ENCODE results near the gene KLHL35.

KLHL35 gene

DNA sequence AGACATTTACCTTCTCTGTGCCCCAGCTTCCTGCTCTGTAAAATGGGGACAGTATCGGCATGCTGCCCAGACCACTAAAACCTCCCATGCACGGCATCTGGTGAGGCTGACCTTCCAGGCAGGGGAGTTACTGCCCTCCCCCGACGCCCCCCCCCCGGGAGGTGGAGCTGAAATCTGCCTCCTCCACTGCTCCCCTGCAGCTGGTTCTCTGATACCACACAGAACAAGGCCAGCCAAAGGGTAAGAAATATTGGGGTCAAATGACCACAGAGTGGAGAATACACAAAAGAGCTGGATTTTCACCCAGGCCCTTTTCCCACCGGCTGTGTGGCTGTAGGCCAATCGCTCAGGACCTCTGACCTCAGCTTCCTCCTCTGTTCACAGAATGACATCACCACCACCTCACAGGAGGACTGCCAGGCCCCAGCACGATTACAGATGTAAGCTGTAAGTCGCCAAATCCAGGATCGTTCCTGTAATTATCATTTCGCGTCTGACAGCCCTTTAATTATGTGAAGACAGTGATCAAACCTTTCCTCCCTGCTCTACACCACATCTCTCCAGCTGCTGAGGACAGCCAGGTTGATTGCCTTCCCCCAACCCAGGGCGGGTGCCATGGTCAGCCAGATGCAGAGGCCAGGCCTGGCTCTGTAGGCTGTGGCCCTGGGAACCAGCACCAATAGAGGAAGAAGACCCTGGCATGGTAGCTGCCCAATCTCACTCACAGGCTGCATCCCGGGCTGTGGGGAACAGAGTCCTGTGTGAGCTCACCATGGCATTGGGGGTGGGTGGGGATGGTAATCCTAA lies 35.7 kb upstream of the KLHL35 start:
- no peak for DNase-seq (ENCODE audit: low read depth)

DNA sequence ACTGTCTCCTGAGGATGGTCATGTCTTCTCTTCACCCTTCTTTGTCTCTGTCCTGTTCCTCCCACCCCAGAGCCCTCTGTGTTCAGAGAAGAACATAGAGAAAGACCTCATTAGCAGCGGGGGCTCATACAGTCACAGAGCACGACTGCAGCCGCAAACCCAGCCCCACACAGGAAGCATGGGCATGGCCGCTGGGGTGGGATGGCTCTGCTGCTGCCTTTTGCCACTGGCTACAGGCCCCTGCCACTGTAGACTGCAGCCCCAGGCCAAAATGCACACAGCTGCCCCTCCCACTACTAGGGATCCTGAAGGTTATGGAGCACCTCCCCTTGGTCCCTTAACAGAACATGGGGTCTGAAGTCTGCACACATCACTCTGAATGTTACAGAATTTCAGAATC lies 34.9 kb upstream of the KLHL35 start:
- no peak for DNase-seq (ENCODE audit: low read depth)

DNA sequence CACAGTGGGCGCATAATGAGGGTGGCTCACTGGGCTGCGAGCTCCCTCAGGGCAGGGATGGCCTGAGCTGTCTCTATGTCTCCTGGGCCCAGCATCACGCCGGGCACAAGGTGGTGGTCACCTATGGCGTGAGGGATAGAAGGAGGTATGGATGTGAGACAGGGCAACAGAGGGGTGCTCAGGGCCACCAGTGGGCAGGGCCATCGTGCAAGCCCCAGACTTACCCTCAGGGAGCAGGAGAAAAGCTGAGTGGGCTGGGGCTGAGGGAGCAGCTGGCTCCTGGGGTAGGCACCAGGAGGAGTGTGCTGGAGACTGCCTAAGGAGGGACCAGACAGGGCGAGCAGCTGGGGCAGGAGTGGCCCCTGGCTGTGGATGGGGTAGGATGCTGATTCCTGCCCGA lies 34.3 kb upstream of the KLHL35 start:
- no peak for DNase-seq (ENCODE audit: low read depth)

DNA sequence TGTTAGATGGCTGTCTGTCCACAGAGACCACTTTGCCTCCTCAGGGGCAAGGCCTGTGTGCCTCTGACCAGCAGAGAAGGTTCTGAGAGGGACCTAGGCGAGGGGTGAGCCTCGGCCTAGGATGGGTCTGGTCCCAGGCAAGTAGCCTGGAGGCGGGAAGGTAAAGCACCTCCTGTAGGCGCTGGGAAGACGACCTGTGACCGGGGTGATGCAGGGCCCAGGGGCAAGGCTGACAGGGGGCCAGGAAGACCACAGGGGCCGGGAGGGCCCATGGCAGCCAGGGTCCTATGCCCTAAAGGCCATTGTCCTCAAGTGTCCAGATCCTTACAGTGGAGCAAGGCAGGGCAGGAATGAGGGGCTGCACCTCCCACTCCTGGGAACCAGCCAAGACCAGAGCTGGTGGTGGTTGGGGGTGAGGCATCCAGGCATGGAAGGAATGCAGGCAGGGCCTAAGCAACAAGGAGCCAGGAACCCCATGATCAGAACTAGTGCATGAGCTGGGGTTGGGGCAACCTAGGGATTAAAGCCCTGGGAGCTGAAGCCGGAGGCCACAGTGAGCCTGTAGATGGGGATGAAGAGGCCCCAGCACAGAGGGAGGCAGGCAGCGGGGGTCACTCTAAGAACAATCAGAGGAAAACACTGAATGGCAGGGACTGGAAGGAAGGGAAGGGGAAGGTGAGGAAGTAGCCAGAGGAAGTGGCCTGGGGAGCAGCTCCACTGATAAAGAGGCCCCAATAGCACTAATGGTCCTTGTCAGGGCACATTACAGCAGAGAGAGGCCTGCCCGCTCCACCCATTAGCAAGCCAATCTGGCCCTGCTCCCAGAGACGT lies 32.9 kb upstream of the KLHL35 start:
- no peak for DNase-seq (ENCODE audit: low read depth)

DNA sequence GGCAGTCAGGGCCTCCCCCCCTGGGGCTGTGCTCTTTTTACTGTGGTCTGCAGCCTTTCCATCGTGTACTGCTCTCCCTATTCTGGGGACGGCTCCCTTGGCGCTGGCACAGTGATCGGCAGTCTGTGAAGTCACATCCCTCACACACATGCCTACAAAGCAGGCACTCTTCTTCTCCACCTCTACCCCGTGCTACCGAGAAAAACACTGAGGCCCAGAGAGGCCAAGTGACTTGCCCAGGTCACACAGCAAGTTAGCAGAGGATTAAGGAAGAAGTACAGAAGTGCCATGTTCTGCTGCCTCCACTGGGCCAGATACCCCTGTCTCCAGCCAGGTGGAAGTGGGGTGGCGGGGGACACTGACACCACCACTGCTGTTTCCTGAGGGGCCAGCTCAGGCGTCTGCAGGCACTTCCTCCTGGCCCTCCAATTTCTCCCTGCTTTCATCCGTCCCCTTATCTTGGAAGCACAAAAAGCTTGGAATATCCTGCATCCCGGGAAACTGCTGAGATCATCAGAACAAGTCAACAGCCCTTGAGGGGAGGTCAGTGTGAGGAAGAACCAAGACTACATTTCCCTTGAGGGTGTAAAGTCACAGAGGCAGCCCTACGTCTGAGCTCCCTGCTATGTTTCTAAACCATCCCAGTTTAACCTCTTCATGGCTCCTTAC lies 30.2 kb upstream of the KLHL35 start:
- DNase-seq (ENCODE audit: low read depth): no peak

DNA sequence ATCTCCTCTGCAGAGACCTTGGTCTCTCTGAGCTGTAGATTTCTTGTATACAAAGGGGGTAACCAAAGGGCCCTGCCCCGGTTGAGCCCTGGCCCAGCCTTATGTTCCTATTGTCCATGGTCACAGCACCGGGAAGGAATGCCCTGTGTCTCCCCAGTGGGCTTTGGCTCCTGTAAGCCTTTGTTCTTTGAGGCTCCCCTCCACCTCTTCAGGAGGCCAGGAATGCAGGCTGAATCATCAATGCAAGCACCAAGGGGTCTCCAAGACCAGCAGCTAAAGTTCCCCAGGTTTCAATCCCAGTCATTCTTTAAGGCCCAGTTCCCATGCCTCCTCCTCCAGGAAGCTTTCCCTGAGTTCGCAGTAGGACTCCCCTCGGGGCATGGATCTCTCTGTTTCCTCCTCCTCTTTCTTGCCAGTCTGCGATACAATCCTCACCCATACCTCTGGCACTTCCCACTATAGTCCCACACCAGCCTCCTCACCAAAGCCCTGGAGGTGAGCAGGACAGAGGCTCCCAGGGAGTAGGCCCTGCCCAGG lies 29.2 kb upstream of the KLHL35 start:
- no peak for DNase-seq (ENCODE audit: low read depth)

DNA sequence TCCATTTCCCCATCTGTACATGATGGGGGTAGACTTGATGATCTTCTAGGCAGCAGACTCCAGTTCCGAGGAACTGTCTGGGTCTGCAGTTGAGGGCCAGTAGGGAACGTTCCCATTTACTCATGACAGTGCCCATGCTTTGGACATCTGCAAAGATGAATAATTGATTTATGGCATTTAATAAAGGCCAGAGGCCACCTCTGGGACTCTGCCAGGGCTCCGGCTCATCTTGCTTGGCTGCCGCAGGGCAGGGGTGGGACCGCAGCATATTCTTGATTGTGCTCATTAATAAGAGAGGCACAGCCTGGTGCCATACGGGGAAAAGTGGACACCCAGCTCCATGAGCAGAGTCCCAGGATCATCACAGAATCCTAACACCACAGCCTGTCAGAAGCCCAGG lies 28.1 kb upstream of the KLHL35 start:
- no peak for DNase-seq (ENCODE audit: low read depth)

DNA sequence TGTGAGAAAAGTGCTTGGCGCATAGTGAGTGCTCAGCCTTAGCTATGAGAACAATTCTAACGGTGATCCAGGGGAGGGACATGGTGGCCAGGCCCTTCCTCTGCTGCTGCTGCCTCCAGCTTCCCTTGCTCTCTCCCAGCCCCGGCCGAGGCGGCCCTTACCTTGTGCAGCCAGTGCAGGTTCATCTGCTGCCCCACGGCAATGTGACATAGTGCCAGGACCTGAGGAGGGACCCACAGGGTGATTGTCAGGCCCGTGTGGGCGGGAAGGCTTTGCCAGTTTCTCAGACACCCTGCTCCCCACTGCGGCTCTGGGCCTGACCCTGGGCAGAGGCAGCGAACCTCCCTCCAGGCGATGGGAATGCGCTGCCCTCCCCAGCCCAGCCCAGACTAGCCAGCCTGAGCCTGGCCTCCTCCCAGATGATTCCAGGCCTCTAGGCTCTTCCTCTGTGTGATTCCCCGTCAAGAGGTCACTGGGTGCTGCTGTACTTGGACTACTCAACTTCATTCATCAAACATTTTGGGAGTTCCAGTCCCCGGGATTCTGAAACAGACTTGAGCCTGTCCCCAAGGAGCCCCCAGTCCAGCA lies 23.7 kb upstream of the KLHL35 start:
- DNase-seq (ENCODE audit: low read depth): no peak

DNA sequence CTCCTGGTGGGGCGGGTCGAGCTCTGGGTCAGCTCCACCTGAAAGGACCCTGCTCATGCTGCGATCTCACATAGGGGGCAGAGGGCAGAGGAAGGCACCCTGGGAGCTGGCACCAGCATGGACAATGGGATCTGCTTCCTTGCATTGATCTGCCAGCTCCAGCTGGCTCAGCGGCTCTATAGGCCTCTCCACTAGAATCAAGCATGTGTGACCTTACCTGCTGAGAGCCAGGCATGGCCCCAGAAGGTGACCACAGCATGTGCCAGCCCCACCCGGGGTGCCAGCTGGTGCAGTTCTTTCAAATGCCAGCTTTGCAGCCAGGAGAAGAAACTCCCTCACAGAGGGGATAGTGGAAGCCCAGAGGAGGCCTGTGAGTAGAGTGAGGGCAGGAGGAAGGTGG lies 22.0 kb upstream of the KLHL35 start:
- no peak for DNase-seq (ENCODE audit: low read depth)

DNA sequence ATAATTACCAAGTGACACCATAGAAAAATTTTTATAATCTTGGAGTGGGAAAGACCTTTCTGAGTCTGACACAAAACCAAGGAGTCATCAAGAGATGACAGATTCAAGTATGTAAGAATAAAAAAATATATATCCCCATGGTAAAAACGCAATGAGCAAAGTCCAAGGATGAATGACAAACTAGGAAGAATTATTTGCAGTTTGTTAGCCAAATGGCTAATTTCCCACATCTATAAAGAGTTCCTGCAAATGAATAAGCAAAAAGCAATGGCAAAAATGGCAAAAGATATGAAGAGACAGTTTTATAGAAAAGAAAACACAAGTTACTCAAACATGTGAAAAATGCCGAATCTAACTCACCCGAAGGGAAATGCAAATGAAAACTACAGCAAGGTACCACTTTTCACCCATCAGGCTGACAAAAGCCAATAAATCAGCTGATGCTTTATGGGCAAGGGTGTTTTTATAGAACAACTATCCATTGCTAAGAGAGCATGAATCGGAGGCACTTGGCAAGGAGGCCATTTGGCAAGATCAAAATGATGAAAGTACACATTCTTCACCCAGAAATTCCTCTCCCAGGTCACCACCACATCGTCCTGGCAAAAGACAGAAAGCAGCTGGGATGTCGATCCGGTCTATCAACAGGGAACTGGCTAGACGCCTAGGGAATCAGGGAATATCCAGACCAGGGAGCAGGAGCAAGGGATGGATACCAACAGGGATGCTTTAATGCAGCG lies 21.1 kb upstream of the KLHL35 start:
- no peak for DNase-seq (ENCODE audit: low read depth)

DNA sequence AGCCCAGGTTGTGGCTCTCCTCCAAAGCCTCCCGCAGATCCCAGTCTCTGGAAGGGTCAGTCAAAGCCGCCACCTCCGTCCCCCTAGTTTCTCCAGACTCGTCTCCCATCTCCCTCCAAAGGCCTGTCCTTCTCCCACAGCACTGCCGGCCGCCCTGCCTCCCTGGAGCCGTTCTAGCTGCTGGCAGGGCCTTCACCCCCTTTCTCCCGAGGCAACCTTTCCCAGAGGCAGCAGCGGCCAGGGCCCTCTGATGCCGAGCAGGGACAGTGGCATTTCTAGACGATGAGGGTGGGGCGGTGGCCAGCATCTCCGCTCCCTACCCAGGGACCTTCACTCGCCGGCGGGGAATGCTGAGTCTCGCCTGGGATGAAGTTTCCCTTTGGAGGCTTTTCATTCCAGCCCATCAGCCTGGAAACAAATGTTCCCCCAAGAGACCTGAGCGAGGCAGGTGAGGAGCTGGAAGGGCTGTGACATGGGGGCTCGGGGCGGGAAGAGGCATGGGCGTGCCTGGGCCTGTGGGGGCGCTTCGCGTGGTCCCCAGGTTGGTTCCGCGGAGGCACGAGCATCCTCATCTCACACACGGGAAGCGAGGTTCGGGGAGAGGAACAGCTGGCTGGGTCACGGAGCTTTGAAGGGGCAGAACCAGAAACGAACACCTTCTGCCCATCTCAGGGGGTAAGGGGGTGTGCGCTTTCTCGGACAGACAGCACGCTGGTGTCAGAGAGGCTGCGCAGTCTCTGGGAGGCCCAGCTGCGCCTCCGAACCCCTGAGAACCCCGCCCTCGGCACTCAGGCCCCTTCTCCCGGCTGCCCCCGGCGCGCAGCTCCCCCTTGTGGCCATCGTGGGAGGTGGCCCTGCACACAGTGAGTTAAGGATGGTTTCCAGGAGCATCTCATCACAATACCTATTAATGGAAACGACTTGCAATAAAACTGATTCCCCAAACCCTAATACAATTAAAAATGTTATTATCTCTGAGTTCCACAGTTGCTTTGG lies 18.1 kb upstream of the KLHL35 start:
- peak; percentile 49 for DNase-seq (ENCODE audit: low read depth)

DNA sequence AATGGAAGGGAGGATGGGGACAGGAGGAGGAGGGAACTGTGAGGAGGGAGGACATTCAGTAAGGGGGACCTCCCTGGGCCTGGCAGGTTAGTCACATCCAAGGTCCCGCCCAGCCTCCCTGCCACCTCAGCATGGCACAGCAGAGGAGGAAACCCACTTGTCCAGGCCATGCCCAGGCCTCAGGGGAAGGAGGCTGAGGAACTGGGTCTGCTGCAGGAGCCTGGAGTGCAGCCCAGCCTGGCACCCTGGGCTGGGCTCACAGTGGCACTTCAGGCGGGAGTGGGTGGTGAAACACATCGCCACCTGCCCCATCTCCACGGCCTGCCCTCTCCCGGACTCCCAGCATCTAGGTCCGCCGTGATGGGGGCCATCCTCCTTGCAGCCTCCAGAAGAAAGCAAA lies 17.2 kb upstream of the KLHL35 start:
- no peak for DNase-seq (ENCODE audit: low read depth)

DNA sequence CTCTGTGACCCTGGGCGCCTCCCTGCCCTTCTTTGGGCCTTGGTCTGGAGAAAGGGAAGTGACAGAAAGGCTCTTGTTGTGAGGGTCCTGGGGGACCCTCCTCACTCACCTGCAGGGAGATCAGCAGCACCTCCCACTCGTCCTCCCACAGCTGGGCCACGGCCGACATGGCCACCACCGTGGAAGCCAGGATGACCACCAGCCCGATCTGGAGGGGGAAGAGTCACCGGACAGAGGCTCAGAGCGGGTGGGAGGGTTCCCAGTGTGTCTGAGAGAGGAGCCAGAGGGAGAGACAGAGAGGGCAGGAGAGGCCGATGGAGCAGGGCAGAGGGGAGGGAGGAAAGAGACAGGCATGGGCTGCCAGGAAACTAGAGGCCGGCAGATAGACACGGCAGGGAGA lies 16.8 kb upstream of the KLHL35 start:
- no peak for DNase-seq (ENCODE audit: low read depth)

DNA sequence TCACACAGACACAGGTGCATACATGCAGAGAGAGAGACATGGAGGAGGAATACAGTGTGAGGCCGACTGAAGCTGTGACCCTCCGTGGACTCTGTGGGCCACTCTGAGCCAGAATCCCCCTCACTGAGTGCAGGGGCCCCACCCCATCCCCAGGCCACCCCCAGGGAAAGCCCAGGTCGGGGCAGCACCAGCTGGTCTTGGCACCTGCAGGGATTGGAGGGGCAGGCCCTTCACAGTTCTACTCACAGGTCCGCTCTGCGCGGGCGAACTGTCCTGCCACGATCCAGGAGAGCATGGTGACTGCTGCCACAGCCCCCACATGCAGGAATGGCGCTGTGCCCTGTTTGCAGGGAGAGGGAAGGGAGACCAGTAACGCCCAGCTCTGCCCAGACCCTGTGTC lies 16.3 kb upstream of the KLHL35 start:
- DNase-seq (ENCODE audit: low read depth): no peak

DNA sequence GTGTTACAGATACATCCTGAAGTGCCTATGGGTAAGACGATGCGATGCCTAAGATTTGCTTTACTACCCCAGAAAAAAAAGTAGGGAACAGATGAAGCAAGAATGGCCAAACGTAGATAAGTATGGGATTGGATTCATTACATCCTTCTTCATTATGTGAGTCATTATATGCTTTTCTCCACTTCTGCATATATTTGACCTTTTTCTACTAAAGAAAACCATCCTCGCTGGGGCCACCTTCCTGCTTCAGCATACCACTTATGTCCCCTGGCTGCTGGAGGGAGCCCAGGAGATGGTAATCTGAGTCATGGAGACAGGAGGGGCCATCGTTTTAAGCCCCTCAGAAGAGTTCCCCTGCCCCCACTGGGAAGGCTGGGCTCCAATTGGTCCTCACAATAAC lies 14.4 kb upstream of the KLHL35 start:
- DNase-seq (ENCODE audit: low read depth): no peak

DNA sequence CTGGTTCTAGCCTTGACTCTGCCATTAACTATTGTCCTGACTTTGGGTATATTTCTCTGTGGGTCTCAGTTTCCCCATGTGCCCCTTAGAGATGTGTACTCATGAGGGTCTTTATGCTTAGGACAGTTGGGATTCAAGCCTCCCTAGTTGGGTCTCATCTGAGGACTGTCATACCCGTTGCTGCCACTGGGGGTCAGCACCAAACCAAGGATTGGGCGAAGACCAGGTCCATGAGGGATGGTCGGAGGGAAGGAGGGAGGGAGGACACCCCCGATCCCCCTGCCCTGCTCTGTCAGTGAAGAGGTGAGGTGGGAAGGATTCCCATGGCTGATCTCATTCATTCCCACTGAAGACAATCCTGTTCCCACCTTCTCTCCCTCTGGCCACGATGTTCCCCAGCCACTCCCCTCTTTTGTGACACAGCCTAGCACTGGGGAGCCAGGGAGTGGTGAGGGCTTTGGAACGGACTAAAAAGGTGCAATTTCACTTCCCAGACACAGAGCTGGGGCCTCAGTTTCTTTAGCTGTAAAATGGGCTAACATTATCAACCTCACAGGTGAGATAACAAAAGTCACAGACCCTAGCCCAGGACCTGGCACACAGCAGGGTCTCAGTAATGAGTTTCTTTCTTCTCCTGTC lies 12.4 kb upstream of the KLHL35 start:
- DNase-seq (ENCODE audit: low read depth): peak; percentile 64

DNA sequence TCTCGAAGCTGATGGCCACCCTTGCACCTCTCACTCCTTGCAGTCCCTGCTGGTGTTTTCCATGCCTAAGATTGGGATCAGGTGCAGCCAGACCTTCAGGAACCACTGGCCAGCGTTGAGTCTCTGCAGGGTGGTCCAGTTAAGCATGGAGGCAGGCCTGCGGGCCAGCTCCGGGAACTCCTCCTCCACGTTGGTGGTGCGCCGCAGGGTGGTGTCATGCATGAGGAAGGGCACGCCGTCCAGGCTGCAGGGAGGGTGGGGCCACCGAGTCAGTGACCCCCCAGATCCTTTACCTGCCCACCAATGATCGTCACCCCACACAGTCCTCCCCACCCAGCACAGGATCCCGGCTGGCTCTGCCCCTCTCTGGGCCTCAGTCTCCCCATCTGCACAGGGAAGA lies 10.0 kb upstream of the KLHL35 start:
- no peak for DNase-seq (ENCODE audit: low read depth)

DNA sequence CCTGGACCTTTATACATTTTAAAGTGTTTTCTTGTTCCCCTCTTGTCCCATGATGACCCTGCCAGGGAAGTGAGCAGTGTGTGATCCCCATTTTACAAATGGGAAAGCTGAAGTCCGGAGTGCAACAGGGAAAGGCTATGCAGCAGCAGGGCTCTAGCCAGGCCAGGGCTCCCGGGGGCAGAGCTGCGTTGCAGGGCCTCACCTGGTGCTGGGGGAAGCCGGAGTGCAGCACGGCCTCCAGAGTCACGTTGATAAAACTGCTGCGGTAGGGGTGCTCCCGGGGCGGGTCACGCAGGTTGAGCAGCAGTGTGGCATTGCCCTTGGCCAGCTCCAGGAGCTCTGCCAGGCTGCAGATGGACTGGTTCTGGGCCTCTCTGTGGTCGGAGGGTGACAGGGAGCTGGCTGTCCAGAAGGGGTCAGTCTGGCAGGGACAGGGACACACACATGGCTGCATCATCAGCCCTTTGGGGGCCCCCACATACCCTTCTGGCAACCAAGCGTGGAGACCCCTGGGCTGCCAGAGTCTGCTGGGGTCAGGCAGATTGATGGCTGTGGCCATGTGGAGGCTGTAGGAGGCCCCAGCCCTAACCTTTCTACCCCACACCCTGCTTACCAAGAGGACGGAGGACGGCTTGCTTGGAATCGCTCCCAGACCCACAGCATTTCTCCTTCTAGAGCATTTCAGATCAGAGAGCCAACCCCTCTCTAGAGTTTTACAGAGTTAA lies 9.3 kb upstream of the KLHL35 start:
- no peak for DNase-seq (ENCODE audit: low read depth)

DNA sequence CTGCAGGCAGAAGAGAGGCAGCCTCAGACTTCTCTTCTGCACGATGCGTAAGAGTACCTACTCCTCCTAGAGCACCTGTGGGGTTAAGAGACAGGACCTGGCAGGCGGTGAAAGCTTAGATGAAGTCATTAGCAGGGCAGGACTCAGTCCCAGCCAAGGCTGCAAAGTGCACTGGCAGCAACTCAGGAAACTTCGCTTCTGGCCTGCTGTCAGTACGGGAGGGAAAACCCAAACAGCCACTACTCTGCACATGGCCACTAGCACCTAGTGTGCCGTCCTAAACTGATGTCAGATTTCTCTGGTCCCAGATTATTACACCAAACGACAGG lies 8.8 kb upstream of the KLHL35 start:
- DNase-seq (ENCODE audit: low read depth): no peak

Data from activated T-cell treated with anti-CD3 and anti-CD28 coated beads for 48 hours (primary cell).